HepG2 (cell line): ENCODE measurements around the gene CNNM1. TPM values are rescaled to one million over a fixed set of nuclear protein-coding genes. Genes with fewer than 3 reads are reported as not detected.
A peak's percentile ranks its signal among the peaks of the same experiment; 100 is the strongest.

ENCODE experiments used
- ARNT2 ChIP-seq: sonication (generic); formaldehyde crosslinking; IDR thresholded peaks from 2 replicates; pipeline ENCODE4 v1.8.0; 2022; ENCODE audit warnings: mild to moderate bottlenecking, low read depth, missing genetic modification reagents, moderate library complexity
- DRAP1 ChIP-seq: IDR thresholded peaks from 2 replicates; pipeline ENCODE4 v1.6.1; 2016; ENCODE audit warnings: missing genetic modification reagents, missing compliant biosample characterization
- ETS1 ChIP-seq: sonication (generic); formaldehyde crosslinking; IDR thresholded peaks from 2 replicates; pipeline ENCODE4 v1.4.0; 2020; ENCODE audit warnings: missing genetic modification reagents
- FOXO4 ChIP-seq: sonication (generic); formaldehyde crosslinking; conservative IDR thresholded peaks from 2 replicates; pipeline ENCODE4 v1.8.1; 2023; ENCODE audit warnings: missing genetic modification reagents
- FOXP1 ChIP-seq, 2 experiments: fragments of 450-650 bp in 1 of 2; IDR thresholded peaks; 2 replicates each; pipeline ENCODE4 v1.6.1; 2017 to 2018; ENCODE audit warnings: antibody characterized with exemption in 1 of 2
- GABPB1 ChIP-seq: IDR thresholded peaks from 2 replicates; pipeline ENCODE4 v1.6.1; 2016; ENCODE audit warnings: mild to moderate bottlenecking, missing genetic modification reagents, moderate library complexity, missing compliant biosample characterization
- MEF2D ChIP-seq: sonication (generic); formaldehyde crosslinking; IDR thresholded peaks from 2 replicates; pipeline ENCODE4 v1.5.1; 2020; ENCODE audit warnings: mild to moderate bottlenecking, missing genetic modification reagents
- NCOA1 ChIP-seq: sonication (generic); formaldehyde crosslinking; IDR thresholded peaks from 2 replicates; pipeline ENCODE4 v1.9.0; 2021; ENCODE audit warnings: missing genetic modification reagents
- NFRKB ChIP-seq: fragments of 450-650 bp; IDR thresholded peaks from 2 replicates; pipeline ENCODE4 v1.6.1; 2017
- NR2F6 ChIP-seq, 2 experiments: IDR thresholded peaks; 2 replicates each; pipeline ENCODE4 v1.6.1; 2016; ENCODE audit warnings: antibody characterized with exemption in 1 of 2, mild to moderate bottlenecking in 1 of 2
- PATZ1 ChIP-seq: sonication (generic); formaldehyde crosslinking; IDR thresholded peaks from 2 replicates; pipeline ENCODE4 v1.4.0; 2020; ENCODE audit warnings: missing genetic modification reagents
- RBAK ChIP-seq: sonication (generic); formaldehyde crosslinking; IDR thresholded peaks from 2 replicates; pipeline ENCODE4 v1.5.1; 2020; ENCODE audit warnings: mild to moderate bottlenecking, missing genetic modification reagents
- SP4 ChIP-seq: sonication (generic); formaldehyde crosslinking; IDR thresholded peaks from 2 replicates; pipeline ENCODE4 v1.8.1; 2023; ENCODE audit warnings: mild to moderate bottlenecking, missing genetic modification reagents
- TFE3 ChIP-seq: IDR thresholded peaks from 2 replicates; pipeline ENCODE4 v1.6.1; 2016
- TSC22D2 ChIP-seq: sonication (generic); formaldehyde crosslinking; IDR thresholded peaks from 2 replicates; pipeline ENCODE4 v1.5.1; 2020; ENCODE audit warnings: missing genetic modification reagents, mild to moderate bottlenecking, borderline replicate concordance
- YEATS4 ChIP-seq: sonication (generic); formaldehyde crosslinking; IDR thresholded peaks from 2 replicates; pipeline ENCODE4 v1.4.0; 2020; ENCODE audit warnings: missing genetic modification reagents, borderline replicate concordance
- ZBTB21 ChIP-seq: sonication (generic); formaldehyde crosslinking; IDR thresholded peaks from 2 replicates; pipeline ENCODE4 v1.4.0; 2020; ENCODE audit warnings: missing genetic modification reagents
- ZFP90 ChIP-seq: sonication (generic); formaldehyde crosslinking; IDR thresholded peaks from 2 replicates; pipeline ENCODE4 v1.8.0; 2022; ENCODE audit warnings: missing genetic modification reagents, mild to moderate bottlenecking, inconsistent platforms, borderline replicate concordance
- ZFY ChIP-seq: sonication (generic); formaldehyde crosslinking; IDR thresholded peaks from 2 replicates; pipeline ENCODE4 v1.4.0; 2020; ENCODE audit warnings: missing genetic modification reagents
- ZGPAT ChIP-seq: IDR thresholded peaks from 2 replicates; pipeline ENCODE4 v1.6.1; 2016; ENCODE audit warnings: mild to moderate bottlenecking
- ZMAT3 ChIP-seq: sonication (generic); formaldehyde crosslinking; conservative IDR thresholded peaks from 2 replicates; pipeline ENCODE4 v1.7.0; 2021; ENCODE audit warnings: missing genetic modification reagents
- ZNF20 ChIP-seq: sonication (generic); formaldehyde crosslinking; IDR thresholded peaks from 2 replicates; pipeline ENCODE4 v1.4.0; 2020; ENCODE audit warnings: mild to moderate bottlenecking, moderate library complexity, missing genetic modification reagents
- ZNF614 ChIP-seq: IDR thresholded peaks from 2 replicates; pipeline ENCODE4 v1.6.1; 2018; ENCODE audit warnings: missing biosample characterization, missing genetic modification reagents, inconsistent platforms, borderline replicate concordance
- ZNF781 ChIP-seq: sonication (generic); formaldehyde crosslinking; IDR thresholded peaks from 2 replicates; pipeline ENCODE4 v1.5.1; 2020; ENCODE audit warnings: borderline replicate concordance, mild to moderate bottlenecking, missing genetic modification reagents; ENCODE audit errors: not compliant biosample characterization
- polyA plus RNA-seq, 8 experiments: library from polyadenylated mRNA; depleted of rRNA in 3 of 8; stranded (reverse) in 7 of 8; unstranded in 1 of 8; fragments of >200 nt; fragmentation: Illumina TruSeq in 4 of 8; extraction: Trizol in 4 of 8; gene quantifications; 2 replicates each; pipeline versions ENCODE4 v1.2.1 to v1.2.3, GENCODE V29; 2011 to 2016; ENCODE audit warnings: low read depth in 4 of 8, missing spikeins in 1 of 8, mixed read lengths in 1 of 8; ENCODE audit not compliant: insufficient read depth in 1 of 8
- total RNA-seq, 5 experiments: library from RNA; depleted of rRNA; stranded (reverse); fragments of >200 nt; fragmentation: Illumina TruSeq; extraction: Trizol; gene quantifications; 2 replicates each; pipeline ENCODE4 v1.2.3, GENCODE V29; 2016; ENCODE audit warnings: low read depth in 1 of 5

CNNM1 gene
- total and polyA plus RNA-seq, 2 of the 13 experiments (the other 11 are each of a cell fraction or from before 2014, with no cell fraction given): 4.3 to 9.6 TPM

GRCh38 chr10:99329304-99329553, at the start of gene CNNM1 (continued):
- TF ChIP-seq TFE3 (peak; percentile 70), YEATS4 (CRISPR knock-in tag) (no peak; the same call in 1 of the 2 replicates), ZMAT3 (peak; percentile 89; the same call in 1 of the 2 replicates), ZBTB21 (no peak), ZNF614 (CRISPR knock-in tag) (peak; percentile 48; the same call in 1 of the 2 replicates), ZNF781 (CRISPR knock-in tag) (peak; percentile 66), MEF2D (peak; percentile 59; the same call in 1 of the 2 replicates), NR2F6 (IDR thresholded peaks at IDR 0.05) (no peak), NR2F6 (CRISPR knock-in tag; IDR thresholded peaks at IDR 0.05) (peak; percentile 24; the same call in 1 of the 2 replicates), ARNT2 (CRISPR knock-in tag) (peak; percentile 55; the same call in 1 of the 2 replicates), DRAP1 (0 out of 2 replicates have a peak, but pooled peaks have one; percentile 18), ZFP90 (CRISPR knock-in tag) (no peak), RBAK (CRISPR knock-in tag) (0 out of 2 replicates have a peak, but pooled peaks have one; percentile 37), TSC22D2 (CRISPR knock-in tag) (no peak), NFRKB (no peak), FOXP1 (IDR thresholded peaks at IDR 0.05) (no peak), FOXP1 (CRISPR knock-in tag; IDR thresholded peaks at IDR 0.05) (no peak), ZNF20 (CRISPR knock-in tag) (peak; percentile 78; the same call in 1 of the 2 replicates), GABPB1 (CRISPR knock-in tag) (peak; percentile 82; the same call in 1 of the 2 replicates), SP4 (CRISPR knock-in tag) (no peak), FOXO4 (CRISPR knock-in tag) (0 out of 2 replicates have a peak, but pooled peaks have one; percentile 13), ZFY (CRISPR knock-in tag) (no peak; the same call in 1 of the 2 replicates), NCOA1 (0 out of 2 replicates have a peak, but pooled peaks have one; percentile 44), ETS1 (CRISPR knock-in tag) (no peak), PATZ1 (CRISPR knock-in tag) (no peak), ZGPAT (CRISPR knock-in tag) (peak; percentile 54; the same call in 1 of the 2 replicates)
